Measurements from ENCODE around the gene MCM3.

DNA sequence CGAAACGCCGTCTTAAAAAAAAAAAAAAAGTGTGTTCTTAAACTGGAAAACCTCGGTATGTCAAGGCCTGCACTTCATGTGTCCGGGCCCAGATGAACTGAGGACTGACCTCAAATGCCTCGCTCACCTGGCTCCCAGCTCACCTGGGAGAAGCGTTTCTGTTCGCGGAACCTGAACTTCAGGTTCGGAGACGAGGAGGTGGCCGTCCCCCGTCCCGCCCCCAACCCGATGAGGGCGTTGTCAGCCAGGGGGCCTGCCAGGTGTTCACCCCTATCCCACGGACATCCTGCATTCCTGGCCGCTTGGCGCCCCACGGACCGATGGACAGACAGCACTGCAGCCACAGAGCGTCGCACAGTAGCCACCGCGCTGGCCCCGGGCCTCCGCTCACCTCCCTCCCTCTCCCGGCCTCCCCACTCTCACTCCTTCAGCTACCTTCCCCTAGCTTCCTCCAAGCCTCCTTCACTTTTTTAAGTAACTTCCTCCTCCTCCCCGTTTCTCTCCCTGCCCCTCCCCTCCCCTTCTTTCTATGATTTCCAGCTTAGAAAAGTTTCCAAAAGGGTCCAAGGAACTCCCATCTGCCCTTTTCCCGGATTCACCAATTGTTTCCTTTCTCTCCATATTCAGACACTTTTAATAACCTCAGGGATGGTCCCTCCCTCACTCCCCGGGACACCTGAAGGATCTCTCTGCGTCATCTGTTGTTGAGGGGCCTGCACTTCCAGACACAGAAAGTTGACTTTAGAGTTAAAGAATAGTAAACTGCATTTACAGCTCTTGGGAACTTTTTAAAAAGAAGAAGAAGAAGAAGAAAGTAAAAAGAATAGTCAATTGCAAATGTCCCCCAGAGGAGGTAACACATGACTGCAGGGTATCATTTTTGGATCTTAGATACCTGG is 22.7 kb upstream of the MCM3 start:
- TF ChIP-seq, protein P1, sequence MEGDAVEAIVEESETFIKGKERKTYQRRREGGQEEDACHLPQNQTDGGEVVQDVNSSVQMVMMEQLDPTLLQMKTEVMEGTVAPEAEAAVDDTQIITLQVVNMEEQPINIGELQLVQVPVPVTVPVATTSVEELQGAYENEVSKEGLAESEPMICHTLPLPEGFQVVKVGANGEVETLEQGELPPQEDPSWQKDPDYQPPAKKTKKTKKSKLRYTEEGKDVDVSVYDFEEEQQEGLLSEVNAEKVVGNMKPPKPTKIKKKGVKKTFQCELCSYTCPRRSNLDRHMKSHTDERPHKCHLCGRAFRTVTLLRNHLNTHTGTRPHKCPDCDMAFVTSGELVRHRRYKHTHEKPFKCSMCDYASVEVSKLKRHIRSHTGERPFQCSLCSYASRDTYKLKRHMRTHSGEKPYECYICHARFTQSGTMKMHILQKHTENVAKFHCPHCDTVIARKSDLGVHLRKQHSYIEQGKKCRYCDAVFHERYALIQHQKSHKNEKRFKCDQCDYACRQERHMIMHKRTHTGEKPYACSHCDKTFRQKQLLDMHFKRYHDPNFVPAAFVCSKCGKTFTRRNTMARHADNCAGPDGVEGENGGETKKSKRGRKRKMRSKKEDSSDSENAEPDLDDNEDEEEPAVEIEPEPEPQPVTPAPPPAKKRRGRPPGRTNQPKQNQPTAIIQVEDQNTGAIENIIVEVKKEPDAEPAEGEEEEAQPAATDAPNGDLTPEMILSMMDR (IDR thresholded peaks at IDR 0.05): no peak
- TF ChIP-seq RAD21 (IDR thresholded peaks at IDR 0.05; ENCODE audit: low read length): no peak
- no peak for TF ChIP-seq TAF1 (IDR thresholded peaks at IDR 0.05; ENCODE audit: borderline replicate concordance, low read depth, low read length)
- no peak for TF ChIP-seq EZH2phosphoT487 (IDR thresholded peaks at IDR 0.05; ENCODE audit: borderline replicate concordance, low read depth)
- TF ChIP-seq, protein P2, sequence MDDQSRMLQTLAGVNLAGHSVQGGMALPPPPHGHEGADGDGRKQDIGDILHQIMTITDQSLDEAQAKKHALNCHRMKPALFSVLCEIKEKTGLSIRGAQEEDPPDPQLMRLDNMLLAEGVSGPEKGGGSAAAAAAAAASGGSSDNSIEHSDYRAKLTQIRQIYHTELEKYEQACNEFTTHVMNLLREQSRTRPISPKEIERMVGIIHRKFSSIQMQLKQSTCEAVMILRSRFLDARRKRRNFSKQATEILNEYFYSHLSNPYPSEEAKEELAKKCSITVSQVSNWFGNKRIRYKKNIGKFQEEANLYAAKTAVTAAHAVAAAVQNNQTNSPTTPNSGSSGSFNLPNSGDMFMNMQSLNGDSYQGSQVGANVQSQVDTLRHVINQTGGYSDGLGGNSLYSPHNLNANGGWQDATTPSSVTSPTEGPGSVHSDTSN (IDR thresholded peaks at IDR 0.05): no peak
- no peak for TF ChIP-seq POLR2AphosphoS5 (IDR thresholded peaks at IDR 0.05; ENCODE audit: low read depth, low read length)
- TF ChIP-seq, protein P3, sequence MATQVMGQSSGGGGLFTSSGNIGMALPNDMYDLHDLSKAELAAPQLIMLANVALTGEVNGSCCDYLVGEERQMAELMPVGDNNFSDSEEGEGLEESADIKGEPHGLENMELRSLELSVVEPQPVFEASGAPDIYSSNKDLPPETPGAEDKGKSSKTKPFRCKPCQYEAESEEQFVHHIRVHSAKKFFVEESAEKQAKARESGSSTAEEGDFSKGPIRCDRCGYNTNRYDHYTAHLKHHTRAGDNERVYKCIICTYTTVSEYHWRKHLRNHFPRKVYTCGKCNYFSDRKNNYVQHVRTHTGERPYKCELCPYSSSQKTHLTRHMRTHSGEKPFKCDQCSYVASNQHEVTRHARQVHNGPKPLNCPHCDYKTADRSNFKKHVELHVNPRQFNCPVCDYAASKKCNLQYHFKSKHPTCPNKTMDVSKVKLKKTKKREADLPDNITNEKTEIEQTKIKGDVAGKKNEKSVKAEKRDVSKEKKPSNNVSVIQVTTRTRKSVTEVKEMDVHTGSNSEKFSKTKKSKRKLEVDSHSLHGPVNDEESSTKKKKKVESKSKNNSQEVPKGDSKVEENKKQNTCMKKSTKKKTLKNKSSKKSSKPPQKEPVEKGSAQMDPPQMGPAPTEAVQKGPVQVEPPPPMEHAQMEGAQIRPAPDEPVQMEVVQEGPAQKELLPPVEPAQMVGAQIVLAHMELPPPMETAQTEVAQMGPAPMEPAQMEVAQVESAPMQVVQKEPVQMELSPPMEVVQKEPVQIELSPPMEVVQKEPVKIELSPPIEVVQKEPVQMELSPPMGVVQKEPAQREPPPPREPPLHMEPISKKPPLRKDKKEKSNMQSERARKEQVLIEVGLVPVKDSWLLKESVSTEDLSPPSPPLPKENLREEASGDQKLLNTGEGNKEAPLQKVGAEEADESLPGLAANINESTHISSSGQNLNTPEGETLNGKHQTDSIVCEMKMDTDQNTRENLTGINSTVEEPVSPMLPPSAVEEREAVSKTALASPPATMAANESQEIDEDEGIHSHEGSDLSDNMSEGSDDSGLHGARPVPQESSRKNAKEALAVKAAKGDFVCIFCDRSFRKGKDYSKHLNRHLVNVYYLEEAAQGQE (IDR thresholded peaks at IDR 0.05; ENCODE audit: low read depth, low read length): no peak
- TF ChIP-seq RFX5 (IDR thresholded peaks at IDR 0.05; ENCODE audit: low read length): no peak
- TF ChIP-seq ELF1 (IDR thresholded peaks at IDR 0.05): no peak
- no peak for TF ChIP-seq GABPA (IDR thresholded peaks at IDR 0.05; ENCODE audit: low read depth)
- no peak for TF ChIP-seq EP300 (IDR thresholded peaks at IDR 0.05; ENCODE audit: borderline replicate concordance in 1 of 2, low read depth in 1 of 2, low read length in 1 of 2)

Data from SK-N-SH (cell line).